IMR-90 (cell line): ENCODE results near the gene FAM228B. TPM values are rescaled to one million over a fixed set of nuclear protein-coding genes. Genes with fewer than 3 reads are reported as not detected.

Experiments
- ATAC-seq: fragments of 200-7000 bp; cut with Tn5 transposase; 2 replicates; pipeline ENCODE4 v1.9.1; 2020; ENCODE audit warnings: low read depth, mild to moderate bottlenecking, moderate library complexity
- BruUV-seq: library from RNA; stranded (reverse); fragments of 400-500 nt; replicated peaks from 2 replicates; lab custom pipeline; 2021; lab: Mats Ljungman, UMichigan
- CTCF ChIA-PET: fragments of 300-600 bp; formaldehyde crosslinking; extraction: SDS; loops from one replicate; lab custom pipeline; 2021; ENCODE audit warnings: antibody characterized with exemption; lab: Yijun Ruan, JAX
- POLR2A ChIA-PET: fragments of 300-600 bp; sonication (Branson Sonifier 250); formaldehyde crosslinking; loops from one replicate; lab custom pipeline; 2022; ENCODE audit warnings: antibody characterized with exemption; ENCODE audit not compliant: unreplicated experiment; lab: Charles Lee
- DNase-seq: peaks from one replicate; pipeline ENCODE4 v3.0.0; 2013
- H2AFZ ChIP-seq: replicated peaks from 2 replicates; pipeline ENCODE3; 2013; ENCODE audit warnings: low read length, mild to moderate bottlenecking; ENCODE audit not compliant: poor library complexity
- H2AK5ac ChIP-seq: 2 replicates; pipeline ENCODE4 v1.6.1; 2013; ENCODE audit warnings: low read depth, low read length, inconsistent platforms
- H2AK9ac ChIP-seq: replicated peaks from 2 replicates; pipeline ENCODE3; 2013; ENCODE audit warnings: mild to moderate bottlenecking, low read depth, low read length, moderate library complexity; ENCODE audit not compliant: poor library complexity
- H2BK120ac ChIP-seq: 2 replicates; pipeline ENCODE4 v1.6.1; 2013; ENCODE audit warnings: low read depth, low read length, inconsistent platforms
- H2BK15ac ChIP-seq: 3 replicates; pipeline ENCODE4 v1.6.1; 2013; ENCODE audit warnings: low read depth, low read length, inconsistent platforms
- H2BK20ac ChIP-seq: 2 replicates; pipeline ENCODE4 v1.6.1; 2013; ENCODE audit warnings: low read depth, mild to moderate bottlenecking, inconsistent platforms, low read length, moderate library complexity
- H2BK5ac ChIP-seq: 2 replicates; pipeline ENCODE4 v1.6.1; 2013; ENCODE audit warnings: mild to moderate bottlenecking, low read depth, low read length, inconsistent platforms; ENCODE audit not compliant: poor library complexity, severe bottlenecking
- H3K14ac ChIP-seq: replicated peaks from 2 replicates; pipeline ENCODE4 v1.6.1; 2013; ENCODE audit warnings: low read depth, low read length, inconsistent platforms
- H3K18ac ChIP-seq: 2 replicates; pipeline ENCODE4 v1.6.1; 2013; ENCODE audit warnings: low read depth, low read length, control low read depth
- H3K23ac ChIP-seq: 2 replicates; pipeline ENCODE4 v1.6.1; 2013; ENCODE audit warnings: low read depth, low read length, inconsistent platforms
- H3K27ac ChIP-seq: 2 replicates; pipeline ENCODE4 v1.5.1; 2013; ENCODE audit warnings: mild to moderate bottlenecking, control low read depth, low read length; ENCODE audit not compliant: insufficient read depth
- H3K27me3 ChIP-seq: 2 replicates; pipeline ENCODE4 v1.6.1; 2013; ENCODE audit warnings: low read length; ENCODE audit not compliant: control insufficient read depth, insufficient read depth
- H3K36me3 ChIP-seq: 2 replicates; pipeline ENCODE4 v1.6.1; 2013; ENCODE audit warnings: low read length, mixed read lengths; ENCODE audit not compliant: control insufficient read depth, insufficient read depth
- H3K4ac ChIP-seq: 2 replicates; pipeline ENCODE4 v1.6.1; 2013; ENCODE audit warnings: low read depth, low read length, inconsistent platforms
- H3K4me1 ChIP-seq: 2 replicates; pipeline ENCODE4 v1.6.1; 2013; ENCODE audit warnings: low read length, mixed read lengths; ENCODE audit not compliant: control insufficient read depth, insufficient read depth
- H3K4me2 ChIP-seq: 2 replicates; pipeline ENCODE4 v1.6.1; 2013; ENCODE audit warnings: low read depth, mild to moderate bottlenecking, control low read depth, low read length, moderate library complexity
- H3K4me3 ChIP-seq: 2 replicates; pipeline ENCODE4 v1.5.1; 2013; ENCODE audit warnings: low read depth, mild to moderate bottlenecking, control low read depth, low read length, moderate library complexity; ENCODE audit not compliant: insufficient read depth
- H3K56ac ChIP-seq: 2 replicates; pipeline ENCODE4 v1.6.1; 2013; ENCODE audit warnings: low read length, inconsistent platforms; ENCODE audit not compliant: insufficient read depth; ENCODE audit errors: extremely low read depth
- H3K79me1 ChIP-seq, 2 experiments: 2 replicates each; pipeline ENCODE4 v1.6.1; 2013; ENCODE audit warnings: low read length in 2 of 2, inconsistent platforms in 1 of 2, low read depth in 1 of 2
- H3K9ac ChIP-seq: 2 replicates; pipeline ENCODE4 v1.6.1; 2013; ENCODE audit warnings: low read depth, low read length, control low read depth
- H3K9me1 ChIP-seq: 2 replicates; pipeline ENCODE4 v1.6.1; 2013; ENCODE audit warnings: low read length, inconsistent platforms; ENCODE audit not compliant: insufficient read depth
- H3K9me3 ChIP-seq: 2 replicates; pipeline ENCODE4 v1.6.1; 2013; ENCODE audit warnings: low read length; ENCODE audit not compliant: control insufficient read depth, insufficient read depth
- H4K20me1 ChIP-seq: 2 replicates; pipeline ENCODE4 v1.6.1; 2013; ENCODE audit warnings: low read length, inconsistent platforms; ENCODE audit not compliant: insufficient read depth
- H4K5ac ChIP-seq: 2 replicates; pipeline ENCODE4 v1.6.1; 2013; ENCODE audit warnings: mild to moderate bottlenecking, low read depth, low read length, control low read depth
- H4K8ac ChIP-seq, 2 experiments: 2 replicates each; pipeline ENCODE4 v1.6.1; 2013; ENCODE audit warnings: low read depth in 2 of 2, low read length in 2 of 2, control low read depth in 1 of 2, inconsistent platforms in 1 of 2
- H4K91ac ChIP-seq: 2 replicates; pipeline ENCODE4 v1.6.1; 2013; ENCODE audit warnings: low read depth, low read length, inconsistent platforms; ENCODE audit not compliant: insufficient read depth
- FOS ChIP-seq: fragments of 150-350 bp; IDR thresholded peaks from 2 replicates; pipeline ENCODE4 v1.6.1; 2016; ENCODE audit warnings: low read depth, low read length
- WGBS, 2 experiments: methylation state at CpG; one replicate each; pipeline versions ENCODE4 v1.1.5 to v1.1.7; 2013; ENCODE audit warnings: missing lambda C conversion rate in 2 of 2; ENCODE audit not compliant: insufficient read length in 1 of 2; ENCODE audit errors: extremely low coverage in 2 of 2; 5-methylcytosine and 5-hydroxymethylcytosine counted together
- dilution Hi-C: fragments of 300-500 bp; cut with HindIII; formaldehyde crosslinking; loops from one replicate; pipeline ENCODE4 v1.14.3; 2018; ENCODE audit warnings: low sequenced_read_pairs; ENCODE audit not compliant: unreplicated experiment
- in situ Hi-C: fragments of 300-500 bp; cut with MboI; formaldehyde crosslinking; loops from 3 replicates; pipeline ENCODE4 v1.14.3; 2019; ENCODE audit warnings: low sequenced_read_pairs, inconsistent platforms, mixed read lengths
- intact Hi-C: fragments of 100-400 bp; cut with micrococcal nuclease; formaldehyde crosslinking; loops from 2 replicates; pipeline ENCODE4 v1.10.0; 2022
- polyA plus RNA-seq, 3 experiments: library from polyadenylated mRNA; depleted of rRNA; stranded (reverse); fragments of >200 nt; gene quantifications; 2 replicates each; pipeline ENCODE4 v1.2.3, GENCODE V29; 2012; ENCODE audit warnings: low replicate concordance in 1 of 3
- total RNA-seq: library from RNA; depleted of rRNA; stranded (reverse); fragments of >200 nt; gene quantifications from 2 replicates; pipeline ENCODE4 v1.2.3, GENCODE V29; 2012

Gene FAM228B
- total and polyA plus RNA-seq, 2 of the 4 experiments (the other 2 are of a cell fraction): 2.0 to 2.9 TPM

- Histone ChIP-seq H3K23ac (no peak overlapping the region), H3K9me3 (no peaks in the 10 kb centered on the region), H4K5ac (no peak overlapping the region), H3K9me1 (no peaks in the 10 kb centered on the region; the same call in 1 of the 2 replicates), H2AK5ac (no peak overlapping the region), H3K14ac (no peak overlapping the region), H2BK120ac (no peak overlapping the region), H3K79me1 (no peaks in the 10 kb centered on the region), H2BK15ac (no peak overlapping the region), H3K56ac (no peak overlapping the region), H3K27ac (no peak overlapping the region), H3K36me3 (no peaks in the 10 kb centered on the region), H3K9ac (no peak overlapping the region), H2AK9ac (no peak overlapping the region), H3K18ac (no peak overlapping the region), H2BK5ac (no peak overlapping the region), H4K20me1 (no peaks in the 10 kb centered on the region), H3K4ac (no peak overlapping the region), H3K4me2 (no peak overlapping the region), H4K91ac (no peak overlapping the region), H3K4me1 (no peaks in the 10 kb centered on the region), H3K4me3 (no peak overlapping the region), H2BK20ac (no peak overlapping the region), H2AFZ (no peak overlapping the region), H3K27me3 (no peaks in the 10 kb centered on the region; the same call in 1 of the 2 replicates), H4K8ac (no peak overlapping the region)
- intact Hi-C loops (no loop called here), dilution Hi-C loops (no loop called here), in situ Hi-C loops (no loop called here)
- DNase-seq (no peak), ATAC-seq (no peak)
- no peak for TF ChIP-seq FOS
- POLR2A ChIA-PET: no interaction called here
- WGBS, 2 experiments: no CpG with 5 or more reads among the region's 2 CpGs
- CTCF ChIA-PET: interaction anchor here (1.1 kb wide), 1 partner anchor 9 kb away, joined by 4 read pairs; no protein-coding TSS in a partner anchor
- no TSS peak for BruUV-seq
Observed at GRCh38 chr2:24163601-24164000, 40.3 kb downstream of the FAM228B start.
